Glomerular endothelial cell (primary cell): ENCODE results near the gene RFPL3. TPM values are rescaled to one million over a fixed set of nuclear protein-coding genes. Genes with fewer than 3 reads are reported as not detected.
"Not testable (repeated sequence)": the region's sequence is repeated elsewhere in the genome, so short reads cannot be mapped to it uniquely, and the experiment has no call there.

Source experiments
- DNase-seq: peaks from one replicate; pipeline ENCODE4 v3.0.0-alpha.2; 2011; ENCODE audit warnings: low read depth, low spot score; ENCODE audit errors: extremely low read depth
- total RNA-seq: library from RNA; depleted of rRNA; stranded (reverse); fragments of >200 nt; gene quantifications from 2 replicates; pipeline ENCODE4 v1.2.3, GENCODE V29; 2015

The RFPL3 gene
- total RNA-seq, 1 donor from 2014 or later, result not detected

GRCh38 chr22:32348031-32348611 lies 9.5 kb upstream of the RFPL3 start:
- DNase-seq, result no peak

GRCh38 chr22:32351875-32352274 lies 5.8 kb upstream of the RFPL3 start:
- DNase-seq, result not testable (repeated sequence)

GRCh38 chr22:32352681-32353080 lies 5.0 kb upstream of the RFPL3 start:
- DNase-seq, result no peak

- DNase-seq, result no peak
Observed at GRCh38 chr22:32353292-32353691, 4.4 kb upstream of the RFPL3 start.

- no peak for DNase-seq
Observed at GRCh38 chr22:32353840-32354239, 3.8 kb upstream of the RFPL3 start.

GRCh38 chr22:32354360-32355351 lies 3.0 kb upstream of the RFPL3 start:
- peak; percentile 92 for DNase-seq

GRCh38 chr22:32355760-32356159 lies 1.9 kb upstream of the RFPL3 start:
- no peak for DNase-seq

GRCh38 chr22:32360096-32360495 lies 2.4 kb downstream of the RFPL3 start:
- not testable (repeated sequence) for DNase-seq

- DNase-seq, result no peak
Observed at GRCh38 chr22:32361257-32361656, 3.6 kb downstream of the RFPL3 start.

- no peak for DNase-seq
Observed at GRCh38 chr22:32364210-32364609, 6.5 kb downstream of the RFPL3 start.

GRCh38 chr22:32375678-32376450 lies 18.2 kb downstream of the RFPL3 start:
- no peak for DNase-seq

GRCh38 chr22:32376681-32377080 lies 19.0 kb downstream of the RFPL3 start:
- DNase-seq, result no peak

- DNase-seq, result peak; percentile 29
Observed at GRCh38 chr22:32378707-32379272, 21.1 kb downstream of the RFPL3 start.

GRCh38 chr22:32380991-32381390 lies 23.3 kb downstream of the RFPL3 start:
- DNase-seq, result no peak

- no peak for DNase-seq
Observed at GRCh38 chr22:32385681-32386080, 28.0 kb downstream of the RFPL3 start.

GRCh38 chr22:32389685-32390084 lies 32.0 kb downstream of the RFPL3 start:
- DNase-seq, result no peak

GRCh38 chr22:32395107-32395506 lies 37.4 kb downstream of the RFPL3 start:
- DNase-seq, result no peak

- no peak for DNase-seq
Observed at GRCh38 chr22:32396255-32396654, 38.6 kb downstream of the RFPL3 start.

GRCh38 chr22:32396746-32397145 lies 39.1 kb downstream of the RFPL3 start:
- no peak for DNase-seq

- no peak for DNase-seq
Observed at GRCh38 chr22:32401486-32401885, 43.8 kb downstream of the RFPL3 start.

GRCh38 chr22:32404021-32404420 lies 46.4 kb downstream of the RFPL3 start:
- DNase-seq, result no peak
